ENCODE measurements around the gene AGPAT3. TPM values are rescaled to one million over a fixed set of nuclear protein-coding genes. Genes with fewer than 3 reads are reported as not detected.
"Not testable (repeated sequence)": the region's sequence is repeated elsewhere in the genome, so short reads cannot be mapped to it uniquely, and the experiment has no call there.

AGPAT3 gene
- polyA plus RNA-seq, 10 donors = 24.0 to 30.6 (median 27.3) TPM

- DNase-seq = no peak
Measured at GRCh38 chr21:43881935-43882334, 16.9 kb downstream of the AGPAT3 start.

- DNase-seq = no peak
Measured at GRCh38 chr21:43882952-43883545, 18.0 kb downstream of the AGPAT3 start.

DNA sequence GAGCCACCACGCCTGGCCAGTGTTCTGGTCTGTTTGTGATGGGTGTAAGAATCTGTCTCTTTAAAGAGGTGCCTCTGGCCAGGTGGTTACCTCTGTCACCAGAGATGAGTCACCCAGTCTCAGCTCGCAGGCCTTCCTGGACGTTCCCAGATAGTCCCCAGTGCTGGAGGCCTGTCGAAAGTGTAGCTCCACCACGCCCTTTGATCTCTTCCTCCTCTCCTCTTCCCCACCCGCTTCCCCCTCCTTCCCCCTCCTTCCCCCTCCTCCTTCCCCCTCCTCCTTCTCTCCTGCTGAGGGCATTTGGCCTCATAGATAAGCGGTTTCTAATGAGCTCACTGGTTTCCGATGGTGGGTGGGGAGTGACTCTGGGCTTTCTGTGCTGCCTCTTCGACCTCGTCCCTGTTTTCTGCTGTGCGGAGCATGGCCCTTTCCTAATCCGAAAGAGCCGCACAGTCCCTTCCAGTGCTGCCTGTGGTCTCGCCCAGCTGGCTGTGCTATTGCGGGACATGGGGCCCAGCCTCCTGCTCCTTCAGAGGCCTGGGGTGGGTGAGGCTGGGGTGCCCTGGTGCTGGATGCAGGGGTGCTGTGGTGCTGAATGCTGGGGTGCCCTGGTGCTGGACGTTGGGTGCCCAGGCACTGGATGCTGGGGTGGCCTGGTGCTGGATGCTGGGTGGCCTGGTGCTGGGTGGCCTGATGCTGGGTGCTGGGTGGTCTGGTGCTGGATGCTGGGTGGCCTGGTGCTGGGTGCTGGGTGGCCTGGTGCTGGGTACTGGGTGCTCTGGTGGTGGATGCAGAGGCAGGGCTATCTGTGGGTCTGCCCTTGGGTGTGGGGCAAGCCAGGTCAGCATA, 19.2 kb downstream of the AGPAT3 start:
- no peak for DNase-seq

DNA sequence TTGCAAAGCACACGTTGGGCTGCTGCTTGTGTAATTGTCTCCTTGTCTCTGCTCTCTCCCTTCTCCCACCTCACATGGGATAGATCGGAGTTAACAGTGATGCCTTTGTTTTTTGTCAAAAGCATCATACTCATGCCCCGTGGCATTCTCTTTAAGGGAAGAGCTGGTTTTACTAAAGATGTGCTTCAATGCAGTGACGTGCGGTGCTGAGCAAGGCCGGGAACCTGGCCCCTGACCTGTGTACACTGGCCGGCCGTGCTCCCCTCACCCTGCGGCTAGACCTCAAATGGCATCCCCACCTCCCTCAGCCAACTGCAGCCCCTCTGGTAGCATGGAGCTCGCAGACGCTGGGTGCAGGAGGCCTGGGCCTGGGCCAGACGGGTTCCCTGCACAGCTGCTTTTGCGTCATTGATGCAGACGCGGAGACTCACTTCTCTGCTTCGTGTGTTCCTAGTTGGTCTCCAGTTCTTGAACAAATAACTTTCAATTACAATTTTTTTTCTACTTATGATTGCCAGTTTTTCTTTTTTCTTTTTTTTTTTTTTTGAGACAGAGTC, 19.9 kb downstream of the AGPAT3 start:
- no peak for DNase-seq

DNA sequence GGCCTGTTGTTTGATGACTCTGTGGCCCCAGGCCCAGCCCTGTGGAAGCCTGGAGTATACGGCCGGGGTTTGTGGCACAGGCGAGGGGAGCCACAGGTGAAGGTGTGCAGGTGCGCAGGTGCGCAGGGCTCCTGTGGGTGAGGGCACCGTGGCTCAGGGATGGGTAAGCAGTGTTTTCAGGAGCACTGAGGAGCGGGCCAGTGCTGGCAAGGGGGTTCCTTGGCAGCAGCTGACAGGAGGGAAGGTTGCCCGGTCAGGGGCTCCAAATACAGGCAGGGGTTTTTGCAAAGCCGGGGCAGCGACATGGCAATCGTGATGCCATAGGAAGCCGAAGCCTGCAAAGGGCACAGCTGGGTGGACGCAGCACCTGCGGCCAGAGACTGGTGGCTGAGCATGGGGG, 20.7 kb downstream of the AGPAT3 start:
- no peak for DNase-seq

DNA sequence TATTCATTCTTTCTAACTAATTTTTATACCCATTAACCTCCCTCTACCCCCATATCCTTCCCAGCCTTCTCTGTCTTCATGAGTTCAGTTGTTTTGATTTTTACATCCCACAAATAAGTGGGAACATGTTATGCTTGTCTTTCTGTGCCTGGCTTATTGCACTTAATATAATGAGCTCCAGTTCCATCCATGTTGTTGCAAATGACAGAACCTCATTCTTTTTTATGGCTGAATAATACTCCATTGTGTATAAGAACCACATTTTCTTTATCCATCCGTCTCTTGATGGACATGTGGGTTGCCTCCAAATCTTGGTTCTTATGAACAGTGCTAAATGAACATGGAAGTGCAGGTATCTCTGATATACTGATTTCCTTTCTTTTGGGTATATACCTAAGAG, 21.5 kb downstream of the AGPAT3 start:
- DNase-seq = no peak

- no peak for DNase-seq
Measured at GRCh38 chr21:43889069-43889468, 24.0 kb downstream of the AGPAT3 start.

- DNase-seq = no peak
Measured at GRCh38 chr21:43890042-43890441, 25.0 kb downstream of the AGPAT3 start.

DNA sequence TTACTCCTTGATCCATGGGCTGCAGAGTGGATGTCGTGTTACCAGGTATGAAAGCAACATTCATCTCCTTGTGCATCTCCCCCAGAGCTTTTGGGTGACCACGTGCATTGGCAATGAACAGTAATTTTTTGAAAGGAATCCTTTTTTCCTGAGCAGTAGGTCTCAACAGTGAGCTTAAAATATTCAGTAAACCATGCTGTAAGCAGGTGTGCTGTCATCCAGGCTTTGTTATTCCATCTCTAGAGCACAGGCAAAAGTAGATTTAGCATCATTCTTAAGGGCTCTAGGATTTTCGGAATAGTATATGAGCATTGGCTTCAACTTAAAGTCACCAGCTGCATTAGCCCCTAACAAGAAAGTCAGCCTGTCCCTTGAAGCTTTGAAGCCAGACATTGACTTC, 27.3 kb downstream of the AGPAT3 start:
- no peak for DNase-seq

DNA sequence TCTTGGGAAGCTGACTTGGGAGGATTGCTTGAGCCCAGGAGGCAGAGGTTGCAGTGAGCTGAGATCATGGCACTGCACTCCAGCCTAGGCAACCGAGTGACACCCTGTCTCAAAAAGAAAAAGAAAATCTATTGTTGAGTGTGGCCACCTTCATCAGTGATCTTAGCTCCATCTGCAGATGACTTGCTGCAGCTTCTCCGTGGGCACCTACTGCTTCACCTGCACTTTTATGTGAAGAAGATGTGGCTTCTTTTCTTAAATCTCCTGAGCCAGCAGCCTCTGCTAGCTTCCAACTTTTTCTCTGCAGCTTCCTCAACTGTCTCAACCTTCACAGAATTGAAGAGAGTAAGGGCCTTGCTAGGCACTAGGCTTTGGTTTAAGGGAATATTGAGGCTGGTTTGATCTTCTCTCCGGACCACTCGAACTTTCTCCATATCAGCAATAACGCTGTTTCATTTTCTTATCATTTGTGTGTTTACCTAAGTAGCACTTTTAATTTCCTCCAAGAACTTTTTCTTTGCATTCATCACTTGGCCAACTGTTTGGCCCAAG, 28.0 kb downstream of the AGPAT3 start:
- no peak for DNase-seq

DNA sequence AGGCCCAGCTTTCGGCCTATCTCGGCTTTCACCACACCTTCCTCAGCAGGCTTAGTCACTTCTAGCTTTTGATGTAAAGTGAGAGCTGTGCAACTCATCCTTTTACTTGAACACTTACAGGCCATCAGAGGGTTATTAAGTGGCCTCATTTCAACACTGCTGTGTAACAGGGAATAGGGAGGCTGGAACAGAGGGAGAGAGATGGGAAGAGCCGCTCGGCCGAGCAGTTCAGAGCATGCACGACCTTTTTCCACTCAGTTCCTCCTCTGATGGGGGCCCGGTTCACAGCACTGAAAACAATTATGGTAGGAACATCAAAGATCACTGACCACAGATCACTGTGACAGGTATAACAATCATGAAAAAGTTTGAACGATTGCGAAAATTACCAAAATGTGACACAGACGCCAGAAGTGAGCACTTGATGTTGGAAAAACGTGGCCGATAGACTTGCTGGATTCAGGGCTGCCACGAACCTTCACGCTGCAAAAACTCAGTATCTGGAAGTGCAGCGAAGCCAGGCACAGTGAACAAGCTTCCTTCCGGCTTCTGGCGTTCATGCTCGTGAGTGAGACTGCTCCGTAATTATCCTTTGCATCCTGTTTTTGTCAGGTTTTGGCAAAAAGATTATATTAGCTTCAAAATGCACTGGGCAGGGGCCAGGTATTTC, 28.6 kb downstream of the AGPAT3 start:
- peak in 1 of 3 donors; percentile 41 for DNase-seq

- DNase-seq = no peak
Measured at GRCh38 chr21:43894206-43894577, 29.2 kb downstream of the AGPAT3 start.

GRCh38 chr21:43895196-43895595, 30.2 kb downstream of the AGPAT3 start:
- DNase-seq = no peak

GRCh38 chr21:43896696-43897299, 31.8 kb downstream of the AGPAT3 start:
- not testable (repeated sequence) for DNase-seq

- no peak for DNase-seq
Measured at GRCh38 chr21:43899307-43900077, 34.5 kb downstream of the AGPAT3 start.

DNA sequence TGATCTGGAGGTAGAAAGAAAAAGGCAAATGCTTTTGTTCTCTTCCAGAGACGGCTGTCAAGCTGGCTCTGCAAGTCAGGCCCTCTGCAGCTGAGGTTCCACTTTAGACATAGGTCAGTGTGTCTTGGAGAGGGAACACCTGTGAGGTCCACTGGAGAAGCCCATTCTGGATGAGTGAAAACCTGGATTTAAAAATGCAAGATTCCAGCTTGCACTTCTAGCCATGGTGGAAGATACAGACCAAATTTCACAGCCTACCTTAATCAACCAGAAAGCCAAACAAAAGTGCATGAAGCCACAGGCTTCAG, 35.0 kb downstream of the AGPAT3 start:
- DNase-seq = no peak

- DNase-seq = no peak
Measured at GRCh38 chr21:43900690-43901089, 35.7 kb downstream of the AGPAT3 start.

- no peak for DNase-seq
Measured at GRCh38 chr21:43902441-43902840, 37.4 kb downstream of the AGPAT3 start.

GRCh38 chr21:43903451-43904091, 38.5 kb downstream of the AGPAT3 start:
- DNase-seq = no peak

DNA sequence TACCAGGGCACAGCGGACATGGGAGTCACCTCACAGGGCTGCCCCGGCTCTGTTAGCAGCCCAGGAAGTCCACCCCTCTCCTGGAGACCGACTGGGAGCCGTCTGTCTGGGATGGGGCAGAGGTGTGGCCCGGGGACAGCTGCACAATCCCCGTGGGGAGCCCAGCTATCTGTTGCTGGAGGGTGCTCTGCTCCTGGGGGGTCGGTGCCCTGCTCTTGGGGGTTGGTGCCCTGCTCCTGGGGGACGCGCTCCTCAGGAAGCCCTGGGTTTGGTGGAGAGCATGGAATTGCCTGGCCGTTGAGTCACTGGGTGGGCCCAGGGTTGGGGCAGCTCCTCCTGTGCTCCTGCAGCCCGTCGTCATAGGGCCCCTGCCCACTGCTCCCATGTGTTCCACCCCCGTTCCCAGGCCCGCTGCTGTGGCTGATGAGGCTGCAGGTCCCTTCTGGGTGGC, 39.3 kb downstream of the AGPAT3 start:
- DNase-seq = no peak

All from muscle of back (tissue), 11 donors.